Nephron progenitor cell (in vitro differentiated cells): Measurements from ENCODE around the gene MAGI1.
"Not testable (repeated sequence)": the region's sequence is repeated elsewhere in the genome, so short reads cannot be mapped to it uniquely, and the experiment has no call there.

ENCODE experiments used
- DNase-seq: peaks from one replicate; pipeline ENCODE4 v3.0.0; 2021
- H3K27ac Mint-ChIP-seq: 2 replicates; pipeline ENCODE4 v1.8.0; 2021; ENCODE audit warnings: mild to moderate bottlenecking, moderate library complexity, mixed read lengths
- H3K27me3 Mint-ChIP-seq: 2 replicates; pipeline ENCODE4 v1.8.0; 2021; ENCODE audit warnings: mild to moderate bottlenecking, low read depth, mixed read lengths; ENCODE audit not compliant: poor library complexity
- H3K36me3 Mint-ChIP-seq: 2 replicates; pipeline ENCODE4 v1.8.0; 2021; ENCODE audit warnings: low read depth, mixed read lengths
- H3K4me1 Mint-ChIP-seq: 2 replicates; pipeline ENCODE4 v1.8.0; 2021; ENCODE audit warnings: mixed read lengths
- H3K4me3 Mint-ChIP-seq: 2 replicates; pipeline ENCODE4 v1.8.0; 2021; ENCODE audit warnings: mild to moderate bottlenecking, moderate library complexity, mixed read lengths
- H3K9me3 Mint-ChIP-seq: 2 replicates; pipeline ENCODE4 v1.8.0; 2021; ENCODE audit warnings: mild to moderate bottlenecking, moderate library complexity, mixed read lengths
- CTCF ChIP-seq: fragments of 200-600 bp; sonication (generic); IDR thresholded peaks from 2 replicates; pipeline ENCODE4 v1.5.0; 2021; ENCODE audit warnings: antibody characterized with exemption

Gene MAGI1

DNA sequence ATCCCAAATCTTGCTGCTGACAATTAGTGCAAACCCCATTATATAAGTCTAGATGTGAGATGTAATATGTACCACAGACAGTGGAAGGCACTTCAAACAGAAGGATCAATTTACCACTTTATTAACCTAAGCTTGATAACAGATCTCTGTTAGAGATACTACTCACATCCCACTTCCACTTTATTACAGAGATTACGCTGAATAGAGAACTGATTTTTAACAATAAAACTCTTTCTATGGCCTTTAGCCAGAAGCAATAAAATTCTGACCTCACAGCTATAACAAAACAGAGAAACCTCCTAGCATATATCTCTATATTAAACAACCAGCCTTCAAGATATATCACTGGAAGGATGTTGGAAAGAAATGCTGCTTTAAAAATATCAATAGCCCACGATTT lies 517.7 kb downstream of the MAGI1 start:
- Mint-ChIP-seq H3K36me3 (peaks cover 27% of the 10 kb centered on the region), H3K9me3 (peaks cover 13% of the 10 kb centered on the region), H3K4me3 (no peak overlapping the region), H3K27ac (no peak overlapping the region), H3K27me3 (no peaks in the 10 kb centered on the region), H3K4me1 (peaks cover 21% of the 10 kb centered on the region)
- no peak for DNase-seq
- no peak for TF ChIP-seq CTCF

DNA sequence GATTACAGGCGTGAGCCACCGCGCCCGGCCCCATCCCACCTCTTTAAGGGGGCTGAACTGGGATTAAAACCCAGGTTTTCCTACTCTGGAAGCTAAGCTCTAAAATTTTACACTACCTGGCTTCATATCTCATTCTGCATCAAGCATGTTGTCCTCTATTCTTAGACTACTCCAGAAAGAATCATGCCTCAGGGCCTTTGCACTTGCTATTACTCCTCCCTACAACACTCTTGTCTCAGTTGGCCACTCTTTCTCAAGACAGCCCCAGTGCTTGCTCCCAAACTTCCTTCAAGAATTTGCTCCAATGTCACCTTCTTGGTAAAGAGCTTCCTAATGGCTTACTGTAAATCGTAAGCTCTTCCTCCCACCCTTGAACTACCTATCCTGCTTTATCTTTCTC lies 521.7 kb downstream of the MAGI1 start:
- no peak overlapping the region for H3K27ac Mint-ChIP-seq
- DNase-seq, result no peak
- H3K36me3 Mint-ChIP-seq, result peaks cover 36% of the 10 kb centered on the region
- H3K4me1 Mint-ChIP-seq, result peaks cover 16% of the 10 kb centered on the region
- peaks cover 23% of the 10 kb centered on the region for H3K9me3 Mint-ChIP-seq
- no peak overlapping the region for H3K4me3 Mint-ChIP-seq
- TF ChIP-seq CTCF, result no peak
- H3K27me3 Mint-ChIP-seq, result no peaks in the 10 kb centered on the region

DNA sequence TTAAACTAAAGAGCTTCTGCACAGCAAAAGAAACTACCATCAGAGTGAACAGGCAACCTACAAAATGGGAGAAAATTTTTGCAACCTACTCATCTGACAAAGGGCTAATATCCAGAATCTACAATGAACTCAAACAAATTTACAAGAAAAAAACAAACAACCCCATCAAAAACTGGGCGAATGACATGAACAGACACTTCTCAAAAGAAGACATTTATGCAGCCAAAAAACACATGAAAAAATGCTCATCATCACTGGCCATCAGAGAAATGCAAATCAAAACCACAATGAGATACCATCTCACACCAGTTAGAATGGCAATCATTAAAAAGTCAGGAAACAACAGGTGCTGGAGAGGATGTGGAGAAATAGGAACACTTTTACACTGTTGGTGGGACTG lies 524.4 kb downstream of the MAGI1 start:
- Mint-ChIP-seq H3K36me3 (peaks cover 39% of the 10 kb centered on the region), H3K9me3 (peaks cover 30% of the 10 kb centered on the region)
- H3K27ac Mint-ChIP-seq, H3K27me3 Mint-ChIP-seq, DNase-seq, H3K4me1 Mint-ChIP-seq, H3K4me3 Mint-ChIP-seq: not testable (repeated sequence)

DNA sequence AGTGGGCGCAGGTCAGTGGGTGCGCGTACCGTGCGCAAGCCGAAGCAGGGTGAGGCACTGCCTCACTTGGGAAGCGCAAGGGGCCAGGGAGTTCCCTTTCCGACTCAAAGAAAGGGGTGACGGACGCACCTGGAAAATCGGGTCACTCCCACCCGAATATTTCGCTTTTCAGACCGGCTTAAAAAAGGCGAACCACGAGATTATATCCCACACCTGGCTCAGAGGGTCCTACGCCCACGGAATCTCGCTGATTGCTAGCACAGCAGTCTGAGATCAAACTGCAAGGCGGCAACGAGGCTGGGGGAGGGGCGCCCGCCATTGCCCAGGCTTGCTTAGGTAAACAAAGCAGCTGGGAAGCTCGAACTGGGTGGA lies 529.3 kb downstream of the MAGI1 start:
- not testable (repeated sequence) for DNase-seq, H3K27me3 Mint-ChIP-seq
- Mint-ChIP-seq H3K4me1 (peaks cover 20% of the 10 kb centered on the region), H3K4me3 (peak overlapping the region; percentile 82), H3K27ac (peak overlapping the region; percentile 88), H3K9me3 (peaks cover 34% of the 10 kb centered on the region), H3K36me3 (peaks cover 32% of the 10 kb centered on the region)

DNA sequence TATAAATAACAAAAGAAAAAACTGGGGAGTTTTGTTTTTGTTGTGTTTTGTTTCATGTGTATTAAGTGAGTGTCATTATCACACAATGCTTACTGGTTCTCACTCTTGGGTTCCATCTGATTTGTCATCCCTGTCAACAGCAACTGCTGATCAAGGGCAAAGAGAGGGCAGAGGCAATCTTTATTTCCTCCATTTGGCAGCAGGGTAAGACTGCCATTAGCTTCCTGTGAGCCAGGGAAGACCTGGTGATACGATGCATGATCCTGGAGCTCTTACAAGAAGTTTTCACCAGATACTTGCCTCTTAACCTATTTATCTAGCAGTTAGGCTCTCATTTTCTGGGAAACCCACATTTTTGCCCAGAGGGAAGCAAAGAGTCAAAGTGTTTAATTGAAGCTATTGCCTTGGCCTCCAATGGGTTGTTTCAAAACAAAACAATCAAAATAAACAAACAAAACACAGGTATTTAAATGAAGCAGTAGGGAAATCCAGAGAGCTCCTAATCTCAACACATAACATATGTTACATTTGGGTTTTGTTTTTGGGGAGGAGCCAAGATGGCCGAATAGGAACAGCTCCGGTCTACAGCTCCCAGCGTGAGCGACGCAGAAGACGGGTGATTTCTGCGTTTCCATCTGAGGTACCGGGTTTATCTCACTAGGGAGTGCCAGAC lies 529.8 kb downstream of the MAGI1 start:
- H3K27me3 Mint-ChIP-seq, result peaks cover 3% of the 10 kb centered on the region
- H3K4me1 Mint-ChIP-seq, result peaks cover 23% of the 10 kb centered on the region
- H3K36me3 Mint-ChIP-seq, result peaks cover 32% of the 10 kb centered on the region
- no peak for DNase-seq
- peak overlapping the region; percentile 88 for H3K27ac Mint-ChIP-seq
- no peak for TF ChIP-seq CTCF
- H3K4me3 Mint-ChIP-seq, result peak overlapping the region; percentile 82
- peaks cover 34% of the 10 kb centered on the region for H3K9me3 Mint-ChIP-seq

GRCh38 chr3:65507437-65507836 lies 531.3 kb downstream of the MAGI1 start:
- Mint-ChIP-seq H3K27ac (no peak overlapping the region), H3K4me3 (no peak overlapping the region), H3K9me3 (peaks cover 34% of the 10 kb centered on the region), H3K27me3 (peaks cover 5% of the 10 kb centered on the region), H3K4me1 (peaks cover 35% of the 10 kb centered on the region), H3K36me3 (peaks cover 32% of the 10 kb centered on the region)
- TF ChIP-seq CTCF, result no peak
- no peak for DNase-seq

GRCh38 chr3:65503776-65504175 lies 534.9 kb downstream of the MAGI1 start:
- Mint-ChIP-seq H3K36me3 (peaks cover 23% of the 10 kb centered on the region), H3K4me1 (peaks cover 58% of the 10 kb centered on the region), H3K27ac (no peak overlapping the region), H3K27me3 (peaks cover 3% of the 10 kb centered on the region), H3K4me3 (no peak overlapping the region), H3K9me3 (peaks cover 21% of the 10 kb centered on the region)
- no peak for TF ChIP-seq CTCF
- no peak for DNase-seq
